NCI-H146 treated with DMSO at 0.1 percent for 48 hours (cell line): ENCODE data around the gene NGF.
"Not testable (repeated sequence)": the region's sequence is repeated elsewhere in the genome, so short reads cannot be mapped to it uniquely, and the experiment has no call there.

Source experiments
- DNase-seq: peaks from one replicate; lab custom pipeline; 2025; ENCODE audit not compliant: unreplicated experiment; lab: John Stamatoyannopoulos, UW

Gene NGF

DNA sequence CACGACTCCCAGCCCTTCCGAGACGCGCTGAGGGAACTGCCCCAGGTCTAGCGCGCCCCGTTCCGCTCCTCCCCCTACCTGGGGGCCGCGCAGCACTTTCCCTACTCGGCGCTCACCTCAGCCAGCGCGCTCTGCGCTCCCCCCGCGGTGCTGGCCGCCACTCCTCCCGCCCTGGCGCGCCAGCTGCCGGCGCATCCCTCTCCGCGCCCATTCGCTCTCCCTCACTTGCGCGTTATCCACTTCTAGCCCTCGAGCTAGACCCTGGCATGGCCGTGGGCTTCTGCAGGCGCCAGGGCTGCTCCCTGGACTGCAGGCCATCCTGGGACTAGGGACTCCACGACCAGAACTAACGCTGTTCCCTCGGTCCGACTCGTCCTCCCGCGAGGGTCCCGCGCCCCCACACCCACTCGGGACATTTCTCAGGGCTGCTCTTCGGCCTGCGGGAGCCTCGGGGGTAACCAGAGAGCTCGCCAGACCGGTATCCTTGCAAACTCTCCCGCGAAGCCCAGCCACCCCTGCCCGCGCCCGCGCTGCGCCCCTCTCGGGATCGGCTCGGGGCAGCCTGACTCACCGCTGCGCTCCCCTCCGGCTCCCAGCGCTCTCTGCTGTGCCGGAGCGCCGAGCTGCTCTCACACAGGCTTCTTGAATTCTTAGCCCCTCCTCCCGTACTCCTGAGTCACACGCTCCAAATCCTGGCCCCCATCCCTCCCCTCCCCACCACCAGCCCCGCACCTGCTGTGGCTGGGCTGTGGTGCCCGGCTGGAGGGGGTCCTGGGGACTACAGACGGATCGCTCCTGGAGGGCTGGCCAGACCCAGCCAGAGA, at the start of gene NGF:
Gene NGF, minus strand, starts transcription at position 617 of the 824 bp plus-strand sequence. CDS start 51,454 bp downstream, outside the sequence.
- peak; percentile 22 for DNase-seq

DNA sequence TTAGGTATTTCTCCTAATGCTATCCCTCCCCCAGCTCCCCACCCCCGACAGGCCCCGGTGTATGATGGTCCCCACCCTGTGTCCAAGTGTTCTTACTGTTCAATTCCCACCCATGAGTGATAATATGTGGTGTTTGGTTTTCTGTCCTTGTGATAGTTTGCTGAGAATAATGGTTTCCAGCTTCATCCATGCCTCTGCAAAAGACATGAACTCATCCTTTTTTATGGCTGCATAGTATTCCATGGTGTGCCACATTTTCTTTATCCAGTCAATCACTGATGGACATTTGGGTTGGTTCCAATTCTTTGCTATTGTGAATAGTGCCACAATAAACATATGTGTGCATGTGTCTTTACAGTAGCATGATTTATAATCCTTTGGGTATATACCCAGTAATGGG, 45.4 kb upstream of the NGF start:
- not testable (repeated sequence) for DNase-seq

DNA sequence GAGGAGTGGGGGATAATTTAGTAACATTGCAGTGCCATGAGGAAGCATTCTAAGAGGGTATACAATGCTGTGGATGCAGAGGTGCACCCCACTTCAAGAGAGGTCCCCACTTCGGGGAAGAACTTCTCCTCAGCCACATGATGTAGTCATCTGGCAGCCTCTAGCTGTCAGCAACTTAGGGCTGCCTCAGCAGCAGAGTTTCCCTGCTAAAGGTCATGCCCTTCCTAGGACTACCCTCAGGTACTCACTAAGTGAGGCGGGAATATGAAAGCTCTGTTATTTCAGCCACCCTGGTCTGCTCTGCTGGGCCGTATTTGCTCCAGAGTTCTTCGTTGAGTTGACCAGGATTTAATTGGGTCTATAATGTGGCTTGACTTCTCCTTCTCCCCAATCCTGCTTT, 41.9 kb upstream of the NGF start:
- no peak for DNase-seq

DNA sequence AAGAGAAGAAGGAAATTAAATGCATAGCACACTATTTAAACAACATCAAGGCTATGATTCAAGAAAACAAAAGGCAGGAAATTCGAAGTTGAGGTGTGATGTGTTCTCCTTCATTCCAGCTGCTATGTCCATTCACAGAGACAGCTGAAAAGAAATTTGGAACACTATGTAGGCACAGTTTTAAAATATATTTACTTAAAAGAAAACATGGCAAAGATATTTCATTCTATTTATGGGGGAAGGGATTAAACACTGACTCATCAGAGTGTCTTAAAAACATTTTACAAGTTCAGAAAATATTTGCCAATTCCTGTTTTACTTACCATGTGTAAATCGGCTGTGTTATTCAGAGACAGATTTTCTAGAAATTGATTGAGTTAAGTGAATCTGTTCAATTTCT, 39.4 kb upstream of the NGF start:
- no peak for DNase-seq

DNA sequence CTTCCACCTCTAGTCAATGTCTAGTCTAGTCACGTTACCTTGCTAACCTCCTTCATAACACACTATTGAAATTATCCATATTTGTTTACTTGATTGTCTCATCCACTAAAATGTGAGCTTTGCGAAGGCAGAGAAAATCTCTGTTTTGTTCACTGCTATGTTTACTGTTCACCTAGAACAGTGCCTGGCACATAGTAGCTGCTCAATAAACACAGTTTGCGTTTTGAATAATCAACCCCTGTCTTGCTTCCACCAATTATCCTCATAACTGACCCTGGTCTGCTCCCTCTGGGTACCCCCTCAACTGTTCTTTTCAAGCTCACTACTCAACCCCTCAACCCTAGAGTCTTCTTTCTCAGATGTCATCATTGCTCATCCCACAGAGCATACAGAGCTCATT, 36.5 kb upstream of the NGF start:
- DNase-seq = no peak

DNA sequence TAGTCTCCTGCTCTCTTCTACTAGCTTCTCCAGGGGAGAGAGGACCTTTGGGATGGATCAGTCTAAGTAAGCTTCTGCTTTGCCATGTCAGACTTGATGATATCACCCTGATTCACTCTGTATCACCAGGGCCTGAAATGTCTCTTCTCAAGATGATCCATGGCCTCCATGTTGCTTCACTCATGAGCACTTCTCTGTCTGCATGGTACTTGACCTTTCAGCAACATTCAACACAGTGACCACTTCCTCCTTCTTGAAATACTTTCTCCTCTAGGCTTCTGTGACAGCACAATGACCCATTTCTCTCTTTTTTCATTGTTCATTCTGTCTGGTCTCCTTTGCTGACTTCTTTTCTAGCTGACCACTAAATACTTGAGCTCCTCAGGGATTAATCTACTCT, 35.3 kb upstream of the NGF start:
- DNase-seq = no peak

DNA sequence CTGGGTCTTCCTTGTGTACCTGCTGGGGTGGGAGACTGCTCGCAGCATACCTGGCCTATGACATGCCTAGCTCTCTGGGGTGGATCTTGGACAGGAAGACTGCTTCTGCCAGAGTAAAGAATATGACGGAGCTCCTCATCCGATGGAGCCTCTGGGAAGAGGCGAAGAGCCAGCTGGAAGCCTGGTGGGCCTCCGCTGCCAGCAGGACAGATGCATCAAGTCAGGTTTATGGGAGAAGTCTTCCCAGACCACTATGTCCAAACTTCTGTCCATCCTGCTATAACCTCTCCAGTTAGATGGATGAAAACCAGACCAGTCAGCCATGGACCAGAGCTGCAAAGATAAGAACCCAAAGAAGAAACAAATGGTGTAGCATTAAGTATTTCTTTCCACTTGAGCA, 27.7 kb upstream of the NGF start:
- no peak for DNase-seq

DNA sequence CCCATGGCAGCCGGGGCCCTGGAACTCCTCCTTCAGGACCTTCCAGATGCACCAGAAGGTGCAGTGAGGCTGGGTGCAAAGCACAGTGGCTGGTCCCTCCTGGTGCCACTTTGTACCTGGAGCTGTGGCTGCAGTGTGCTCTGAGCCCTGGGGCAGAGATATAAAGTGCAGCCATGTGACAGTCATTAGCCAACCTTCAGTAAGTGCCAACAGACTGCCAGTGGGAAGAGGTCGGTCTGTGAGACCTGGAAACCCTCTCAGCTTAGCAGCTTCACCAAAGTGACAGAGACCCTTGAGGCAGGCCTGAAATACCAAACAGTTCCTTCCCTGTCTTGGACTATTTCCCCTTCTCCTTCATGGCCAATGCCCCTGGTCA, 26.7 kb upstream of the NGF start:
- no peak for DNase-seq

DNA sequence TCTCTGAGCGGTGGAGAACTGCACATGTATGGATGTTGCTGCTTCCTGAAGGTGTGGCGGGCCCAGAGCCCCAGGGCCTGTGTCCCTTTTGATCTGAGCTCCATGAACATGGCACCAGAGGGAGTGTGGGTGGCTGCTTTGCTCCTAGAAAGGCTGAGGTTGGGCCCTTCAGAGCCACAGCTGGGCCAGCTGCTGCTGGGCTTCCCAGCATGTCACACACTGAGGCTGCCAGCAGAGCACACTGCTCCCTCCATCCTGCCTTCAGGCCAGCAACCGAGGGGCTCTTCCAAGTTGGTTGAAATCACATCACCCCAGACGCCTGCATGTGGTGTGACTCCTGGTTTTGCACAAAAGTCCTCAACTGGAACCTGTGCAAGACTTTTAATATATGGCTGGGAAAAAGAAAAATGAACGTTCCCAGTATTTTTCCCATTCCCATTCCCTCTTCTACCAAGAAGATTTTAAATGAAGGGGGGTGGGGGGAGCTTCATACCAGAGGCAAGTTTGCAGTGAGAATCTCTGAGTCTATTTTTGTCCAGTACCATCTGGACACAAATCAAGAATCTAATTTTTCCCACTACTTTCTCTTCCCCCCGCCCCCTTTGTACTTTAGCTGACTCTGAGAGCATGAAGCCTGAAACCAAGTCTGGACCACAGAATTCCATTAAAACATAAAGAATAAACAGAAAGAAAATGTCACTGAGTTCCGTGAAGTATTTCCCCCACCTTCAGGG, 26.2 kb upstream of the NGF start:
- no peak for DNase-seq

DNA sequence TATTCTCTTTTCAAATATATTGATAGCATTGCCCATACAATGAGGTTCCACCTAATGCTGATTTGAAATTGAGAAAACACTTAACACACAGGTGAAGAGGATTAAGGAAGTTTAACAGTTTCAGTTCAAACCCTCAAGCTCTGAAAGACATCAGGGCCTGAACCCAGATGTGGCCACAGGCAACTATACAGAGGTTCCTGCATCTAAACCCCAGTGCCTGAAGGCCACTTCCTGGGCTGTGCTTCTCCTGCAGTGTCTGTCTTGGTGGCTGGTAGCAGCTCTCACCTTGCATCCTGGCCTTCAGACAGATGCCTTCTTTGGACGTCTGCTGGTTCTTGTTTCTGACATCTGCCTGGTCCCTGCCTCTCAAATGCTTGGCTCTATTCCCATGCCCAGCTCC, 25.1 kb upstream of the NGF start:
- no peak for DNase-seq

DNA sequence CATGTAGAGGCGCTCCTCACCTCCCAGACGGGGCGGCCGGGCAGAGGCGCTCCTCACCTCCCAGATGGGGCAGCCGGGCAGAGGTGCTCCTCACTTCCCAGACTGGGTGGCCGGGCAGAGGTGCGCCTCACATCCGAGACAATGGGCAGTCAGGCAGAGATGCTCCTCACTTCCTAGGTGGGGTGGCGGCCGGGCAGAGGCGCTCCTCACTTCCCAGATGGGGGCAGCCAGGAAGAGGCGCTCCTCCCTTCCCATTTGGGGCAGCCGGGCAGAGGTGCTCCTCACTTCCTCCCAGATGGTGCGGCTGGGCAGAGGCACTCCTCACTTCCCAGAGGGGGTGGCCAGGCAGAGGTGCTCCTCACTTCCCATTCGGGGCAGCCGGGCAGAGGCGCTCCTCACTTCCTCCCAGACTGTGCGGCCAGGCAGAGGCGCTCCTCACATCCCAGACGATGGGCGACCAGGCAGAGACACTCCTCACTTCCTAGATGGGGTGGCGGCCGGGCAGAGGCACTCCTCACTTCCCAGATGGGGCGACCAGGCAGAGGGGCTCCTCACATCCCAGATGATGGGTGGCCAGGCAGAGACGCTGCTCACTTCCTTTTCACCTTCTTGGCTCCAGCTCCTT, 22.6 kb upstream of the NGF start:
- DNase-seq = not testable (repeated sequence)

DNA sequence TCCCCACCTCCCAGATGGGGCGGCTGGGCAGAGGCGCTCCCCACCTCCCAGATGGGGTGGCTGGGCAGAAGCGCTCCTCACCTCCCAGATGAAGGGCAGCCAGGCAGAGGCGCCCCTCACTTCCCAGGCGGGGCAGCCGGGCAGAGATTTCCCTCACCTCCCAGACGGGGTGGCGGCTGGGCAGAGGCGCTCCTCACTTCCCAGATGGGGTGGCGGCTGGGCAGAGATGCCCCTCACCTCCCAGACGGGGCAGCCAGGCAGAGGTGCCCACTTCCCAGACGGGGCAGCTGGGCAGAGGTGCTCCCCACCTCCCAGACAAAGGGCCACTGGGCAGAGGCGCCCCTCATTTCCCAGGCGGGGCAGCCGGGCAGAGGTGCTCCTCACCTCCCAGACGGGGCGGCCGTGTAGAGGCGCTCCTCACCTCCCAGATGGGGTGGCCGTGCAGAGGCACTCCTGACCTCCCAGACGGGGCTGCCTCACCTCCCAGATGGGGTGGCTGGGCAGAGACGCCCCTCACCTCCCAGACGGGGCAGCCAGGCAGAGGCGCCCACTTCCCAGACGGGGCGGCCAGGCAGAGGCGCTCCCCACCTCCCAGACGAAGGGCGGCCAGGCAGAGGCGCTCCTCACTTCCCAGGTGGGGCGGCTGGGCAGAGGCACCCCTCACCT, 21.9 kb upstream of the NGF start:
- DNase-seq = not testable (repeated sequence)

DNA sequence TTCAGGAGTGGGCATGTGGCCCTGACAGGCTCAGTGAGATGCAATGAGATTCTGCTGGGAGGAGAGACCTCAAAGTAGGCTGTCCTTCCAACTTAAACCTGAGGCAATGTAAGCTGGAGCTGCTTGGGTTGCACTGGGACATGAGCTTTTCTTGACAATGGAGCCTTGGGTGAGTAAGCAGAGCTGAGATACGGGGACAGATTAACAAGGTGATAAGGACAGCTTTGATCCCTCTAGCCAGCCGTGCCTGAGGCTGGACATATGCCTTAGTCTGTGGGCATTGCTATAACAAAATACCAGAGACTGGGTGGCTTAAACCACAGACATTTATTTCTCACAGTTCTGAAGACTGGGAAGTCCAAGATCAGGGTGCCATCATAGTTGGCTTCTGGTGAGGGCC, 18.3 kb upstream of the NGF start:
- DNase-seq = no peak

DNA sequence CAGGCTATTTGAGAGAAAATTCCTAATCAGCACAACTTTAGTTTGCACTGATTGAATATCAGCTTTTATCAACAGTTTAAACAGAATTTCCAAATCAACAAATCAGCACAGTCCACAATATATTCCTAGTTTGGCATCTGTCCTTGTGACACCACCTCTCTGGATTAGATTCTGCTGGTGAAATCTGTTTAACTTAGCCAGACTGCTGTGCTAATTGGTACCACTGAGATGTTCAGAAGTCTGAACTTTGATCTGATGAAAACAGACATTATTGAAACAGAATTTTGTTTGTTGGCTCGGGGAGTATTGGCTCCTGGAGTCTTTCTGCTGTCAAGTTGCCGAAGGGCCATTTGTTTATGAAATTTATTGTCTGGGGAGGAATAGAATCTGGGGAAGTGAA, 17.0 kb upstream of the NGF start:
- no peak for DNase-seq

DNA sequence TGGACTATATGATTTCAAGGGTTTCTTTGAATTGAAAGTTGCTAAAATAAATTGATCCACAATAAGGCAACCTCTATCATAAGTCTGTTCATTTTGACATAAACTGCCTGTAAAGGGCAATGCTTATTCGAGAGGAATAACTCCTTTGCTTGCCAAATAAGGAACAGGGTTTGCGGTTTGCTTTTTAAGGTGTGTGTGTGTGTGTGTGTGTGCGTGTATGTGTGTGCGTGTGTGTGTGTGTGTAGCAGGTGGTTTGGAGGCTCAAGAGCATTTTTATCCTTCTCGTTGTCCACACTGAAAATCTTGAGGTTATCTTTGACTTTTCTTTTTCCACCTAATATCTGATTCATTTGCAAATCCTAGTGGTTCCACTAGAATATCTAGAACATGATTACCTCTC, 13.1 kb upstream of the NGF start:
- no peak for DNase-seq

DNA sequence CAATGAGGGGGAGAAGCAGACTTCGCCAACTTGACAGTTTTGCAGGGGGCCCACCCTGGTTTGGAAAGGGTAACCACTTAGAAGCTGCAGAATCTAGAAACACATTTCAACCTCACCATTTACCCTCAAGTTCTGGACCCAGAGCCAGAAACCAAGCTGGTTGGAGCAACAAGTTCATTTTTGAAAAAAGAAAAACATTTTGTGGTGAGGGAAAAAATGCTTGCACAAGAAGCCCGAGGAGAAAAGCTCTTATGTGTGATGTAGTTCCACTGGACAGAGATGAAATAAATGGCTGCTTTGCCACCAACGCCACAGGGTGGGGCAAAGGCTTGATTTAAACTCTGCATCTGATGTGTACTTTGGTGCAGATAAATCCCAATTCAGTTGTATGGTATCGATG, 10.6 kb upstream of the NGF start:
- DNase-seq = no peak

DNA sequence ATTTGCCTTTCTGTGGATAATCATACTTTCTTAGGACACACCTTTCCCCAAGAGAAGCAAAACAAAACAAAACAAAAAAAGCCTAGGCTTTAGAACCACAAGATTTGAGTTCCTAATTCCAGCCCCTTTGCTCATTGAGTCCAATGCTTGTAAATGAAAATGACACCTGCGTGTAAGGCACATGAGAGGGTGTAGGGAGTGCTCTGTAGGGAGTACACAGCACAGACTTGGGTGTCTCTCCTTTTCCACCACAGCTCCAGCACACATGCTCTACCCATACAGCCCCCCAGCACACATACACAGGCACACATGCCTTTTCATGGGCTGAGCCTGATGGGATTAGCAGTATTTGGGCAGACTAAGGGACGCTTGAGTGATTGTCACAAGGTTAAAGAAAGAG, 9.2 kb upstream of the NGF start:
- DNase-seq = no peak

DNA sequence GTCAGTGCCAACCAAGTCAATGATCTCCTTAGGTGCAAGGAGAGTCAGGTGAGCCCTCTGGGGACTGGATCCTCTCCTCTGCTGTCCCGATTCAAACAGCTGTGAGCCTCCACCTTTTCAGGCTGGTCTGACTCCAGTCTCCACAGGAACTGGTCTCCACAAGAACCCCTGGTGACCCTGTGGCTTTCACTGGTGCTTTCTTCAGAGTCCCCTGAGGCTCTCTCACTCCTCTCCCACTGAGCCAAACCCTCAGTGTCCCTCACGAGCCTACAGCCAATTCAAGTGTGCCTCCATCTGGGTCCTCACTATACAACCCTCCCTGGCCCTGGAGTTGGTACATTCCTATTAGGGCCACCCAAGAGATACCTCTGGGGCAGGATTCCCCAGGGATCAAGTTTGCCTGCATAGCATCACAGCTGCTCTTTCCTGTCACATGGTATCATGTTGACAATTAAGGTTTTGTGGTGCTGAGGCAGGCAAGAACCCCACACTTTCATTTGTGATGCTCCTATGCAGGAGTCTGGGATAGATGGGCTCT, 5.2 kb upstream of the NGF start:
- DNase-seq = no peak

DNA sequence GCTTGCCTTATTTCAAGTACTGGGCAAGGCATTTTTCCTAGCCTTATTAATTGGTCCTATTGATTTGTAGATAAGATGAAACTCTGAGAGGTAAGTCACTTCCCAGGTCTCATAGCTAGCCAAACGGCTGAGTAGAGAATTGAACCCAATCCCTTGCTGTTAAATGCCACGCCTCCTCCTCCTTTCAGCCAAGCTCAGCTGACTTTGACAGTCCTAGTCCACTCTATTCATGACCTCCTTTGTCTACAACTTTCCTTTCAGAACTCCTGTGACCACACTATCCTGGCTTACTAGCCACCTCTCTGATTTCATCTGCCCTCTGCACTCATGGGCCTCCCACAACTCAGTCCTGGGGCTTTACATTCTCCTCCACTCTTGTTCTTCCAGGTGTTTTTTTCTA, 3.9 kb upstream of the NGF start:
- no peak for DNase-seq

DNA sequence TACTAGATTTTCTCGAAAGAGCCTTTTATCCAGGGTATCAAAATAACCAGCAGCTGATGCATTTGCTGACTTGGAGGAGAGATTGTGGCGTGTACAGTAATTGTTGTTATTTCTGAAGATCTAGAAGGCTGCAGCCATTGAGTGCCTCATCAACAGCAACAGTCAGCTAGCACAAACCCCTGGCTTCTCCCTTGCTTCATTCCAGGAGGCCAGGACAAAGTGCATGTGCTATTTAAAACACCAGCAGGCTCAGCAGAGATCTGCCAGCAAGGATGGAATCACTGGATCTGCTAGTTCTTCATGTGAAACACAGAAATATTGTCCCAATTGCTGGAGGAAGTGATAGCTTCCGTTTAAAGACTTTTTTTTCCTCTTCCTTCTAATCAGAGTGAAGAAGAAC, 2.8 kb upstream of the NGF start:
- no peak for DNase-seq

DNA sequence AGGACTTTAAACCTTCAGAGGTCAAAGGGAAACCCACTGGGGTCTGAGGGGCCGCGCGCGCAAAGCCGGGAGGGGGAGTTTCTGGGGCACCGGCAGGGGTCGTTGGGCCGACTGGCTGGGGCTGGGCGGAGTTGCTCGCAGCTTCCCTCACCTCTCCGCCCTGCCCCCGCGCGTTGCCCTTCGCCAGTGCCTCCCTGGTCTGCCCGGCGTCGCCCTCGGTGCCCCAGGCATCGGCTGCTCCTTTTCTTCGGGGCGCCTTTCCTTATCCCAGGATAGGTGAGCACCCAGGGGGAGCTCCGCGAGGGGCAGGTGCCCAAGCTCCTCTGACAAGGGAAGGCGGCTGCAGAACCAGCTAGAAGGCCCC, 390 bp upstream of the NGF start:
- DNase-seq = no peak

DNA sequence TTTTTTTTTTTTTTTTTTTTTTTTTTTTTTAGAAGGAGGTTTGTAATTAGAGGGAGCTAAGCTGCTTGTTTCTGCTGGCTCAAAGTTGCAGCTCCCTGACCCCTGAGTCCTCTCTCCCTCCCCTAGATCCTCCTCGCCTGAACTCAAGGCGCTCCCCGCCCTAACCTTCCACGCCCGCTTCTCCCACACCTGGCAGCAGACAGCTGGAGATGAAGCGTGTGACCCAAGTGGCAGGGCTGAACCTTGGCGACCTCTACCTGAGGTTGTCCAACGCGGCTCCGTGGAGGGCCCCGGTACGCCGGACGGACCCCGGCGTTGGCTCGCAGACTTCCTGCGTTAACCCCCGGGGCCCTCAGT, 795 bp downstream of the NGF start:
- peak; percentile 24 for DNase-seq
